GM10248 (cell line): Measurements from ENCODE around the gene TCP11L2.
"Not testable (repeated sequence)": the region's sequence is repeated elsewhere in the genome, so short reads cannot be mapped to it uniquely, and the experiment has no call there.

Experiments
- CTCF ChIA-PET: fragments of 300-600 bp; sonication (Branson Sonifier 250); formaldehyde crosslinking; extraction: SDS; loops from one replicate; lab custom pipeline; 2021; ENCODE audit warnings: antibody characterized with exemption; lab: Yijun Ruan, JAX
- POLR2A ChIA-PET: fragments of 350-650 bp; sonication (Branson Sonifier 250); formaldehyde crosslinking; extraction: SDS; loops from one replicate; lab custom pipeline; 2020; ENCODE audit warnings: antibody characterized with exemption; lab: Yijun Ruan, JAX
- DNase-seq: peaks from one replicate; pipeline ENCODE4 v3.0.0; 2012; ENCODE audit errors: extremely low spot score
- CTCF ChIP-seq: IDR thresholded peaks from 2 replicates; pipeline ENCODE4 v1.5.1; 2012; ENCODE audit warnings: mild to moderate bottlenecking, low read depth; ENCODE audit errors: extremely low read depth, missing control alignments, control extremely low read depth

Gene TCP11L2

GRCh38 chr12:106308121-106308520 lies 5.6 kb downstream of the TCP11L2 start:
- DNase-seq = no peak
- POLR2A ChIA-PET = no interaction called here
- TF ChIP-seq CTCF = no peak
- CTCF ChIA-PET = interaction anchor here (1.3 to 1.4 kb wide), 3 partner anchors 10 to 47 kb away, joined by 3 read pairs; no protein-coding TSS in a partner anchor

- CTCF ChIA-PET = interaction anchor here (1.3 to 1.4 kb wide), 3 partner anchors 9 to 47 kb away, joined by 3 read pairs; no protein-coding TSS in a partner anchor
- no peak for DNase-seq
- no peak for TF ChIP-seq CTCF
- POLR2A ChIA-PET = interaction anchor here (1.0 kb wide), 1 partner anchor 9 kb away, joined by 3 read pairs; no protein-coding TSS in a partner anchor
These were observed 6.1 kb downstream of the TCP11L2 start for GRCh38 chr12:106308611-106309010.

- DNase-seq = no peak
- ChIA-PET CTCF (interaction anchor here (0.9 to 1.5 kb wide), 5 partner anchors 11 to 48 kb away, joined by 3 read pairs; no protein-coding TSS in a partner anchor), POLR2A (interaction anchor here (1.0 kb wide), 1 partner anchor 8 kb away, joined by 3 read pairs; no protein-coding TSS in a partner anchor)
- TF ChIP-seq CTCF = no peak
These were observed 7.4 kb downstream of the TCP11L2 start for GRCh38 chr12:106309671-106310505.

GRCh38 chr12:106310687-106311086 lies 8.2 kb downstream of the TCP11L2 start:
- ChIA-PET CTCF (interaction anchor here (0.9 to 1.5 kb wide), 4 partner anchors 10 to 48 kb away, joined by 3 read pairs; no protein-coding TSS in a partner anchor), POLR2A (no interaction called here)

GRCh38 chr12:106311139-106311538 lies 8.6 kb downstream of the TCP11L2 start:
- no peak for DNase-seq
- ChIA-PET CTCF (interaction anchor here (1.3 to 1.5 kb wide), 2 partner anchors 35 to 41 kb away, joined by 3 read pairs; no protein-coding TSS in a partner anchor), POLR2A (no interaction called here)
- no peak for TF ChIP-seq CTCF

More at GRCh38 chr12:106310687-106311086, 8.2 kb downstream of the TCP11L2 start:
- no peak for DNase-seq
- TF ChIP-seq CTCF = no peak

GRCh38 chr12:106313413-106313812 lies 10.9 kb downstream of the TCP11L2 start:
- POLR2A ChIA-PET, DNase-seq: not testable (repeated sequence)
- CTCF ChIA-PET = interaction anchor here (0.6 kb wide), 1 partner anchor 47 kb away, joined by 3 read pairs; no protein-coding TSS in a partner anchor
